Aorta (tissue), 5 donors: ENCODE measurements around the gene GNAL. TPM values are rescaled to one million over a fixed set of nuclear protein-coding genes. Genes with fewer than 3 reads are reported as not detected.

Source experiments
- ATAC-seq: fragments of 200-7000 bp; cut with Tn5 transposase; one replicate; pipeline ENCODE4 v1.9.1; 2022; ENCODE audit warnings: moderate library complexity; ENCODE audit not compliant: low FRiP score
- DNase-seq, 2 donors: peaks; one replicate each; pipeline ENCODE4 v3.0.0-alpha.2; 2020
- H3K27ac ChIP-seq, 2 donors: one replicate each; pipeline ENCODE4 v1.5.1; 2013; ENCODE audit warnings: low read length in 2 of 2, mild to moderate bottlenecking in 2 of 2, moderate library complexity in 2 of 2, control low read depth in 1 of 2, inconsistent platforms in 1 of 2, low read depth in 1 of 2
- H3K27me3 ChIP-seq, 2 donors: one replicate each; pipeline ENCODE4 v1.6.1; 2013; ENCODE audit warnings: control low read depth in 1 of 2, low read length in 1 of 2, mild to moderate bottlenecking in 1 of 2, moderate library complexity in 1 of 2; ENCODE audit not compliant: insufficient read depth in 2 of 2, control insufficient read depth in 1 of 2
- H3K36me3 ChIP-seq, 2 donors: one replicate each; pipeline ENCODE4 v1.6.1; 2013; ENCODE audit warnings: control low read depth in 1 of 2, low read length in 1 of 2, mild to moderate bottlenecking in 1 of 2; ENCODE audit not compliant: insufficient read depth in 2 of 2, control insufficient read depth in 1 of 2
- H3K4me1 ChIP-seq, 2 donors: one replicate each; pipeline ENCODE4 v1.6.1; 2013; ENCODE audit warnings: low read length in 2 of 2, control low read depth in 1 of 2, mild to moderate bottlenecking in 1 of 2, moderate library complexity in 1 of 2; ENCODE audit not compliant: insufficient read depth in 2 of 2, control insufficient read depth in 1 of 2
- H3K4me3 ChIP-seq, 2 donors: one replicate each; pipeline ENCODE4 v1.5.1; 2013; ENCODE audit warnings: low read length in 2 of 2, control low read depth in 1 of 2, mild to moderate bottlenecking in 1 of 2
- H3K9me3 ChIP-seq: one replicate; pipeline ENCODE4 v1.6.1; 2013; ENCODE audit warnings: mild to moderate bottlenecking, low read length; ENCODE audit not compliant: control insufficient read depth
- WGBS, 2 donors: extraction: QIAGEN DNeasy Blood & Tissue Kit; methylation state at CpG; one replicate each; pipeline ENCODE4 v1.1.7; 2013; 5-methylcytosine and 5-hydroxymethylcytosine counted together
- intact Hi-C, 2 donors: fragments of 100-400 bp; cut with DNase I; formaldehyde crosslinking; loops; one replicate each; pipeline versions ENCODE4 v1.14.2 to v1.15.0; 2022
- polyA plus RNA-seq, 2 donors: library from polyadenylated mRNA; stranded (reverse); fragments of 200-250 nt; gene quantifications; one replicate each; pipeline ENCODE4 v1.2.3, GENCODE V29; 2013
- total RNA-seq, 2 donors: library from RNA; stranded (reverse); fragmentation: NEBNext Ultra II Directional; extraction: Animal tissue kit (Norgen Biotek cat#: 25700); gene quantifications; one replicate each; pipeline ENCODE4 v1.2.1, GENCODE V29; 2021
- donor health status: healthy with polysubstance abuse.
- donor health status: Bipolar disorder and iron deficiency.
- donor health status: DM: no; HTN: no; CAD: no.
- donor health status: DM: no; HTN: no; CAD: no.
- donor health status: DM: yes; HTN: yes; CAD: no.

GNAL gene
- total and polyA plus RNA-seq, 4 donors = 2.0 to 15.5 (median 7.3) TPM

DNA sequence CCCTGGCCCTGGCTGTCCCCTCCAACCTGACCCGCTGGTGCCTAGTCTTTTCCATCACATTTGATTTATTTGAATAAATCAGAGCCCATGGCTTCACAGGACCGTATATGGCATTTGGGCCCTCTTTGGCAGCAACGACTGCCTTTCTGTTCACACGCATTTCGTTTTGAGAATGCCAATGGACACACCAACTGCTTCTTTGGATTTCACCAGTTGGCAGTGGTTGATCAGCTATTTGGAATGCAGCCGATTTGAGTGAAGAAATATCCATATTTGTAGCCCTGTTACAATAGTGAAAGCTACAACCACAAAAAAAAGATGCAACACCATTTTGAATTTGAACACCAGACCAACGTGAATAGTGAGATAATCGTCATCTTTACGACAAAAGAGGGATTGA, 56.5 kb downstream of the GNAL start:
- no peak for DNase-seq
- intact Hi-C loops = no loop called here
- Histone ChIP-seq H3K4me3 (no peak overlapping the region), H3K27me3 (no peaks in the 10 kb centered on the region), H3K36me3 (no peaks in the 10 kb centered on the region), H3K9me3 (no peaks in the 10 kb centered on the region), H3K4me1 (no peaks in the 10 kb centered on the region), H3K27ac (no peak overlapping the region)
- no peak for ATAC-seq
- 85 to 87% methylated on average over 9 of the region's 9 CpGs for WGBS, 2 donors

DNA sequence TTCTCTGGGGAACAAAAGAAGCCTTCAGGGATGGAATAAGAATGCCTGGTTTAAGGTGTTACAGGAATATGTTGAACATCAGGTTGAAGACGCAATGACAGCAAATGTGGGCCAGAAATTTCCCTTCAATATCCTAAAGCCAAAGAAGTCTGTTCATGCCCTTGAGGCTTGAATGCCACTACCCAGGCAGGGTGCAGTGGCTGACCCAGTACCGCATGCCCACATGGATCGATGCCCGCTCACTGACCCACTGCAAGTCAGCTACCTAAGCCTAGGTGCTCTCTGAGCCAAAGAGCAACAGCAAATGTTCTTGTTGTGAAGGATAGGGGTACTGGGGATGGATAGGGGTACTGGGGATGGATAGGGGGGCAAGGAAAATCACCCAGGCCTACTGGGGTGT, 58.2 kb downstream of the GNAL start:
- ATAC-seq (no peak), DNase-seq (no peak)
- 95 to 96% methylated on average over 4 of the region's 4 CpGs for WGBS, 2 donors
- Histone ChIP-seq H3K27ac (no peak overlapping the region), H3K27me3 (no peaks in the 10 kb centered on the region), H3K36me3 (no peaks in the 10 kb centered on the region), H3K4me3 (no peak overlapping the region), H3K4me1 (no peaks in the 10 kb centered on the region), H3K9me3 (no peaks in the 10 kb centered on the region)
- intact Hi-C loops = no loop called here

DNA sequence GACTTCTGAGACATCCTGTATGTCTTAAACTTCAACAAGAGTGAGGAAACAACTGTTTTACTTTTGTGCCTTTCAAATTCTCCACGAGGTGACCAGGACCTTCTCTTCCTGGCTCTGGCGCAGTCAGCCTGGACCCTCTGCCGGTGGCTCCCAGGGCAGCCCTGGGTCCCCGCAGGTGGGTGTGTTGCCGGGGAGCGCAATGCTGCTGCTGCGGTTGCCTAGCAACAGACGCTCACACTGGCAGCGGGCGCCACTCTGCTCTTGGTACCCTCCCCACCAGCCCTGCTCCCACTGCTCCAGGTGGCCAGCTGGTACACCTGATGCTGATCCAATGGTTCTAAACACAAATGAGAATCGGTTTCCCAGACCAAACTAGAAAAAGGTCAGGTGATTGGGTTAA, 58.7 kb downstream of the GNAL start:
- Histone ChIP-seq H3K4me3 (no peak overlapping the region), H3K4me1 (no peaks in the 10 kb centered on the region), H3K27ac (no peak overlapping the region), H3K36me3 (no peaks in the 10 kb centered on the region), H3K9me3 (no peaks in the 10 kb centered on the region), H3K27me3 (no peaks in the 10 kb centered on the region)
- DNase-seq (no peak), ATAC-seq (no peak)
- intact Hi-C loops = no loop called here
- whole genome bisulfite sequencing, 2 donors = 31 to 33% methylated on average over 11 of the region's 11 CpGs

DNA sequence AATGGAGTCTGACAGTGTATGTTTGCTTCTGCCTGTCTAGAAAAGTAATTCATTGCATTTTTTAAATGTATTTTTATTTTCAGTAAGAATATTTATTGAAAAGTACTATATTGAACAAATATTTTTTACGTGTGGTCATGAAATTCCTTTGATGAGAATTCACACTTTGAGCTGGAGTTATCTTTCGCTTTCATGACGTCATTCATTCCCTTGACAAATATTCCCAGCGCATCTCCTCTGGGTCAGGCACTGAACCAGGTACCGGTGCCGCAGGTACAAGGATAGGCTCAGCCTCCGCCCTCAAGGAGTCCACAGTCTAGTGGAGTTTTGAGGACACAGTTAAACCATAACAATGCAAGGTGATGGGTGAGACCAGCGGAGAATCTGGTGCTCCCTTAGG, 60.2 kb downstream of the GNAL start:
- DNase-seq = no peak
- no peak for ATAC-seq
- Histone ChIP-seq H3K4me1 (no peaks in the 10 kb centered on the region), H3K9me3 (no peaks in the 10 kb centered on the region), H3K27me3 (no peaks in the 10 kb centered on the region), H3K4me3 (no peak overlapping the region), H3K36me3 (no peaks in the 10 kb centered on the region), H3K27ac (no peak overlapping the region)
- 86 to 89% methylated on average over 8 of the region's 8 CpGs for WGBS, 2 donors
- intact Hi-C loops = no loop called here

DNA sequence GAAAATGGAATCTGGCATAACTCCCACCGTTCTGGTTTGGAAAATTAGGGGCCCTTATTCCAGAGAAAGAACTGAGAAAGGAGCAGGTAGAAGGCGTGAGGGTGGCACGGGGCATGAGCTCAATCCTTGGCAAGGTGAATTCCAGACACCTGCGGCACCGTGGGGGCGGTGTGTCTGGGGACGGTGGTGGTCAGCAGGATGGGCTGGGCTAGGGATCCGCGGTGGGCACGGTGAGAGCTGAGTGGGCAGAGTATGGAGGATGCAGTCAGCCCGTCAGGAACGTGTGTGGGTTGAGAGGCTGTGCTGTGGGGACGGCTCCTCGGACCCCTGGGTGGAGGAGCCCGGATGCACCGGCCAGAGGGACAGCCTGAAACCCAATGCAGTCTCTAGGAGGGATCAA, 61.1 kb downstream of the GNAL start:
- H3K4me3 ChIP-seq = no peak overlapping the region
- ATAC-seq (no peak), DNase-seq (no peak)
- H3K27me3 ChIP-seq = no peaks in the 10 kb centered on the region
- H3K9me3 ChIP-seq = no peaks in the 10 kb centered on the region
- H3K27ac ChIP-seq = no peak overlapping the region
- no peaks in the 10 kb centered on the region for H3K36me3 ChIP-seq
- H3K4me1 ChIP-seq = no peaks in the 10 kb centered on the region
- 87 to 91% methylated on average over 16 of the region's 16 CpGs for WGBS, 2 donors
- intact Hi-C loops = no loop called here

DNA sequence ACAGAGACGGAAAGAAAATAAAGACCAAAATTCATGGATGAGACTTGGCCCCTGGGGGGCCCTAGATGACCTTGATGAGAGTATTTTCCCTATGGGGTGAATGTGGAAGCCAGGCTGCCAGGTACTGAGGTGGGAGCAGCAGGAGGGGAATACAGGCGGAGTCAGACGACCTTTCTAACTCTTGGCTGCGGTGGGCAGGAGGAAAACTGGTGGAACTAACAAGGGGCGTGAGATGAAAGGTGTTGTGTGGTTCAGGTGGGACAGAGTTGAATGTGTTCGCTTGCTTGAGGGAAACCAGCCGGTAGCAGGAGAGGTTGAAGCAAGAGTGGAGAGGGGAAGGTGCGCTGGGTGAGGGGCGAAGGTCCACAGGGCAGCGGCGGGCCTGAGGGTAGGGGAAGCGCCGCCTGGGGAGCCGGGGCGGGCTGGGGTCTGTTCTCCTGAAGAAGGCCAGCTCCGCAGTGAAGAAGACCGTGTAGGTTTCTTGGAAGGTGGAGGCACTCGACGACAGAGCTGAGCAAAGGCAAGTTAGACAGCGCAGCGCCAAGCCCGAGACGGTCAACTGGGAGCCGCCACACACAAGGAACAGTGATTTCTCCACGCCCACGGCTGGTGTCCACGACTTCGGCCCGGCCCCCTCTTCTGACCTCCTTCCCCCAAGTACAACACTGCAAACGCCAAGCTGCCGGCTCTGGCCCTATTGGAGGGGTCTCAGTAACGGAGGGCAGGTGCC, 61.7 kb downstream of the GNAL start:
- no peaks in the 10 kb centered on the region for H3K9me3 ChIP-seq
- intact Hi-C loops = no loop called here
- H3K27me3 ChIP-seq = no peaks in the 10 kb centered on the region
- ATAC-seq = peak; percentile 42
- no peak overlapping the region for H3K27ac ChIP-seq
- no peaks in the 10 kb centered on the region for H3K36me3 ChIP-seq
- no peak for DNase-seq
- 77 to 78% methylated on average over 32 of the region's 32 CpGs for WGBS, 2 donors
- no peak overlapping the region for H3K4me3 ChIP-seq
- H3K4me1 ChIP-seq = no peaks in the 10 kb centered on the region

DNA sequence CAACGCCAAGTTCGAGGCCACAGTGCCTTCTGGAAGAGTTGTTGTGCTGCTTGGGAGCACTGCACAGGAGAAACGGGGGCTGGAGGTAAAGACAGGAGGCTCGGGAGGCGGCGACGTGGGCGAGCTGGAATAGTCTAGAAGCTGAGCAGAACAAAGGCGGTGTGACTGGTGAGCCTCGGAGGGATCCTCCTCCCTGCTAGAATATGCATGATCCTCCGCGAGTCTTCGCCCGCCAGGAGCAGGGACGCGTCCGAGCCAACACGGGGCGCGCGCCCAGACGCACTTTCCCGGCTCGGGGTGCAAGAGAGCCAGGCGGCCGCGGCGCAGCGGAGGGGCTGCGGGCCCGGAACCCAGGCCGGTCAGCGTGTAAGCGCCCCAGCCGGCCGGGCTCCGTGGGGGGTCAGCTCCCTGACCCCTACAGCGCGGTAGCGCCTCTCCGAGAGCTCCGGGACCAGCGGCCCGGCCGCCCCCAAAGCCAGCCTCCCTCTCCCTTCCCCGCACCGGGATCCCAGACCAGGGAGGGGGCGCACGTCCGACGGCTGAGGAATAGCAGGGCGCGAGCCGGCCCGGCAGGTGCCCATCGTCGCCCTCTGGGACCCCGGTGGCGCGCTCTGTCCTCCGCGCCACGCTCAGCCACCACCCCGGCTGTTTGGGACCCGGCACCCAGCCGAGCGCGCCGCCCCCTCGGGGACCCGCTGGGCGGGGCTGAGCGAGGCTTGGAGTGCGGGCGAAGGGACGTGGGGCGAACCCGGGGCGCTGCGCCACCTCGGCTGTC, 62.5 kb downstream of the GNAL start:
- WGBS, 2 donors = 3 to 7% methylated on average over 62 to 81 of the region's 81 CpGs
- Histone ChIP-seq H3K27ac (no peak overlapping the region), H3K27me3 (no peaks in the 10 kb centered on the region), H3K36me3 (no peaks in the 10 kb centered on the region), H3K4me3 (no peak overlapping the region), H3K4me1 (no peaks in the 10 kb centered on the region), H3K9me3 (no peaks in the 10 kb centered on the region)
- DNase-seq = no peak
- peak; percentile 44 for ATAC-seq
- intact Hi-C loops = no loop called here

DNA sequence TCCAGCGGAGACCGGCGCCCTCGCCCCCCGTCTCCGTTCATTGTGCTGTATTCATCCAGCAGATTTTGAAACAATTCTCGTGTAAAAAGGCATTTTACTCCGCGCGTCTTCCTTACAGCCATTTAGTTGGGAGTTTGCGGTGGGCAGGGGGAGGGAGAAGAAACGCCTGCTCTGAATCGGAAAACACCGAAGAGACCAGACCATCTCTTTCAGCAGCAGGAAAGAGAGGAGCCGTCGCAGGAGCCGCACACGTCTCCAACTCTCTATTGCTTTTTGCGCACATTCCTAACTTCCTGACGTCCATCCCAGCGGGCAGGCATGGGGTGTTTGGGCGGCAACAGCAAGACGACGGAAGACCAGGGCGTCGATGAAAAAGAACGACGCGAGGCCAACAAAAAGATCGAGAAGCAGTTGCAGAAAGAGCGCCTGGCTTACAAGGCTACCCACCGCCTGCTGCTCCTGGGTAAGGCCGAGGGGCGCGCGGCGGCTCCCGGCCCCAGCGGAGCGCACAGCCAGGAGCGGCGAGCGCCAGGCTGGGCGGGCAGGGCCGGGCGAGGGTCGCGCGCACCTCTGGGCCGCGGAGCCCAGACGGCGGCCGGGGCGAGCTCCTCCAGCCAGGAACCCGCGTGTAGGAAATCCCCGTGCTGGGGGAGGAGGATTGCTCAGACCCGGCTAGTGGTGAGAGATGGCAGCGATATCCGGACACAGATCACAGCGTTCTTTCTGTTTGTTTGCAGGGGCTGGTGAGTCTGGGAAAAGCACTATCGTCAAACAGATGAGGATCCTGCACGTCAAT, 63.2 kb downstream of the GNAL start:
- DNase-seq = no peak
- 2 to 3% methylated on average over 64 of the region's 64 CpGs for WGBS, 2 donors
- Histone ChIP-seq H3K9me3 (no peaks in the 10 kb centered on the region), H3K4me1 (no peaks in the 10 kb centered on the region), H3K27ac (no peak overlapping the region), H3K36me3 (no peaks in the 10 kb centered on the region), H3K4me3 (no peak overlapping the region), H3K27me3 (no peaks in the 10 kb centered on the region)
- intact Hi-C loops = no loop called here
- no peak for ATAC-seq
